ENCODE results near the gene SLC26A11.

SLC26A11 gene

GRCh38 chr17:80284631-80285030 is 64.4 kb downstream of the SLC26A11 start:
- Mint-ChIP-seq H3K4me1 (peaks cover 27% of the 10 kb centered on the region), H3K4me3 (no peak overlapping the region), H3K27me3 (ENCODE audit: low read depth, poor library complexity) (peaks cover 2% of the 10 kb centered on the region), H3K27ac (no peak overlapping the region), H3K9me3 (no peaks in the 10 kb centered on the region), H3K36me3 (ENCODE audit: low read depth) (peaks cover 4% of the 10 kb centered on the region)
- no peak for DNase-seq
- no peak for TF ChIP-seq CTCF (IDR thresholded peaks at IDR 0.05)

- peaks cover 10% of the 10 kb centered on the region for H3K36me3 Mint-ChIP-seq (ENCODE audit: low read depth)
- peaks cover 32% of the 10 kb centered on the region for H3K4me1 Mint-ChIP-seq
- no peak for DNase-seq
- no peak overlapping the region for H3K27ac Mint-ChIP-seq
- no peak overlapping the region for H3K4me3 Mint-ChIP-seq
- TF ChIP-seq CTCF (IDR thresholded peaks at IDR 0.05), result no peak
- no peaks in the 10 kb centered on the region for H3K9me3 Mint-ChIP-seq
- H3K27me3 Mint-ChIP-seq (ENCODE audit: low read depth, poor library complexity), result peaks cover 6% of the 10 kb centered on the region
Observed at GRCh38 chr17:80285237-80285920, 65.2 kb downstream of the SLC26A11 start.

GRCh38 chr17:80286638-80286960 is 66.4 kb downstream of the SLC26A11 start:
- Mint-ChIP-seq H3K4me1 (peaks cover 40% of the 10 kb centered on the region), H3K27me3 (ENCODE audit: low read depth, poor library complexity) (peaks cover 6% of the 10 kb centered on the region), H3K27ac (no peak overlapping the region), H3K36me3 (ENCODE audit: low read depth) (peaks cover 18% of the 10 kb centered on the region), H3K4me3 (no peak overlapping the region), H3K9me3 (no peaks in the 10 kb centered on the region)
- no peak for TF ChIP-seq CTCF (IDR thresholded peaks at IDR 0.05)
- no peak for DNase-seq

GRCh38 chr17:80287038-80287437 is 66.8 kb downstream of the SLC26A11 start:
- no peak overlapping the region for H3K4me3 Mint-ChIP-seq
- H3K9me3 Mint-ChIP-seq, result no peaks in the 10 kb centered on the region
- H3K4me1 Mint-ChIP-seq, result peaks cover 44% of the 10 kb centered on the region
- no peak for DNase-seq
- peaks cover 19% of the 10 kb centered on the region for H3K36me3 Mint-ChIP-seq (ENCODE audit: low read depth)
- H3K27ac Mint-ChIP-seq, result peak overlapping the region; percentile 93
- TF ChIP-seq CTCF (IDR thresholded peaks at IDR 0.05), result no peak
- peaks cover 6% of the 10 kb centered on the region for H3K27me3 Mint-ChIP-seq (ENCODE audit: low read depth, poor library complexity)

- DNase-seq, result no peak
- H3K9me3 Mint-ChIP-seq, result no peaks in the 10 kb centered on the region
- peak overlapping the region; percentile 93 for H3K27ac Mint-ChIP-seq
- H3K4me1 Mint-ChIP-seq, result peaks cover 52% of the 10 kb centered on the region
- peaks cover 3% of the 10 kb centered on the region for H3K27me3 Mint-ChIP-seq (ENCODE audit: low read depth, poor library complexity)
- no peak overlapping the region for H3K4me3 Mint-ChIP-seq
- TF ChIP-seq CTCF (IDR thresholded peaks at IDR 0.05), result no peak
- peaks cover 19% of the 10 kb centered on the region for H3K36me3 Mint-ChIP-seq (ENCODE audit: low read depth)
Observed at GRCh38 chr17:80287806-80288567, 67.8 kb downstream of the SLC26A11 start.

GRCh38 chr17:80289616-80290015 is 69.4 kb downstream of the SLC26A11 start:
- TF ChIP-seq CTCF (IDR thresholded peaks at IDR 0.05), result no peak
- Mint-ChIP-seq H3K4me3 (no peak overlapping the region), H3K36me3 (ENCODE audit: low read depth) (peaks cover 19% of the 10 kb centered on the region), H3K27ac (peak overlapping the region; percentile 60), H3K4me1 (peaks cover 57% of the 10 kb centered on the region), H3K27me3 (ENCODE audit: low read depth, poor library complexity) (peaks cover 3% of the 10 kb centered on the region), H3K9me3 (no peaks in the 10 kb centered on the region)
- no peak for DNase-seq
